Heart left ventricle (tissue), 13 donors: ENCODE data around the gene CSMD2.

Experiments used
- POLR2A ChIP-seq, 2 donors: fragments of 450-650 bp; IDR thresholded peaks; one replicate each; pipeline ENCODE4 v1.6.1; 2017; ENCODE audit warnings: antibody characterized with exemption in 2 of 2, mild to moderate bottlenecking in 2 of 2, moderate library complexity in 2 of 2
- TF ChIP-seq, protein P1 (sequence below), 12 donors: fragments of 200-600 bp; sonication (generic) in 4 of 12; IDR thresholded peaks; one replicate each; pipeline versions ENCODE4 v1.5.0 to v1.8.0; 2018 to 2022; ENCODE audit warnings: antibody characterized with exemption in 12 of 12, mild to moderate bottlenecking in 5 of 12
- donor health status: ischemic (EF 13 %, LVEDD 7.1; RV severe dilation, severe dysfunction).
- donor health status: DM: no; HTN: yes; CAD: no.
- donor health status: DM: no; HTN: no; CAD: no.
- donor health status: ischemic (EF 25% LVEDD 6.9; RV normal size, moderate dysfunction).
- donor health status: ischemic (EF 25% LVEDD 5.7; RV mildly dilated, moderate dysfunction).
- donor health status: ischemic (EF 35%, LVEDD 5.7; RV mildly dilated, moderate dysfunction).
- donor health status: nonischemic (EF 11% LVEDD 7.7; RV severe dilation, severe dysfunction).
- donor health status: DM: yes; HTN: yes; CAD: no.
- donor health status: PGD.
- donor health status: ischemic (EF 29% LVEDD 5.4; RV normal size, mild dysfunction).
- donor health status: nonischemic (EF 23%, LVEDD 6.1; RV moderate dilation, normal function).

DNA sequence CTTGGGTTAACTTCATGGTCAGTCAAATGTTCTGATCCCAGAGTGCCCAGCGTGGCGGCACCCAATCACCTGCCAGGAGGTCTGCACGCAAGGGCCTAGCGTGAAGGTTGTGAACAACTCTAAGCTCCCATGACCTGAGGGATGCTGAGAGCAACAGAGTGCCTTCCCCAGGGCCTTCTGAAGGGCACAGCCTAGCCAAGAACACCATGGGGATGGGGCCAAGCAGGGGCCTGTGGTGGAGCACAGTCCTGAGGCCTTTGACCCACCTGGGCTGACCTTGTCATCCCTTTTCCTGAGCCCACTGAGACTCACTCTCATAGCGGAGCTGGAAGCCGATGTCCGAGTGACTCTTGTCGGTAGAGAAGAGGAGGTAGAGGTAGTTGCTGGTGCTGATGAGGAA, 440.0 kb downstream of the CSMD2 start:
- TF ChIP-seq, protein P1, sequence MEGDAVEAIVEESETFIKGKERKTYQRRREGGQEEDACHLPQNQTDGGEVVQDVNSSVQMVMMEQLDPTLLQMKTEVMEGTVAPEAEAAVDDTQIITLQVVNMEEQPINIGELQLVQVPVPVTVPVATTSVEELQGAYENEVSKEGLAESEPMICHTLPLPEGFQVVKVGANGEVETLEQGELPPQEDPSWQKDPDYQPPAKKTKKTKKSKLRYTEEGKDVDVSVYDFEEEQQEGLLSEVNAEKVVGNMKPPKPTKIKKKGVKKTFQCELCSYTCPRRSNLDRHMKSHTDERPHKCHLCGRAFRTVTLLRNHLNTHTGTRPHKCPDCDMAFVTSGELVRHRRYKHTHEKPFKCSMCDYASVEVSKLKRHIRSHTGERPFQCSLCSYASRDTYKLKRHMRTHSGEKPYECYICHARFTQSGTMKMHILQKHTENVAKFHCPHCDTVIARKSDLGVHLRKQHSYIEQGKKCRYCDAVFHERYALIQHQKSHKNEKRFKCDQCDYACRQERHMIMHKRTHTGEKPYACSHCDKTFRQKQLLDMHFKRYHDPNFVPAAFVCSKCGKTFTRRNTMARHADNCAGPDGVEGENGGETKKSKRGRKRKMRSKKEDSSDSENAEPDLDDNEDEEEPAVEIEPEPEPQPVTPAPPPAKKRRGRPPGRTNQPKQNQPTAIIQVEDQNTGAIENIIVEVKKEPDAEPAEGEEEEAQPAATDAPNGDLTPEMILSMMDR (IDR thresholded peaks at IDR 0.05): no peak
- TF ChIP-seq POLR2A (IDR thresholded peaks at IDR 0.05): no peak
